HEK293T (cell line): ENCODE results near the gene KRTAP5-9.

ENCODE experiments used
- ARNT ChIP-seq: fragments of 450-650 bp; IDR thresholded peaks from 2 replicates; pipeline ENCODE4 v1.6.1; 2017; ENCODE audit warnings: mild to moderate bottlenecking
- FOXK2 ChIP-seq: fragments of 450-650 bp; IDR thresholded peaks from 2 replicates; pipeline ENCODE4 v1.6.1; 2016; ENCODE audit warnings: mild to moderate bottlenecking
- HDGF ChIP-seq: fragments of 450-650 bp; IDR thresholded peaks from 2 replicates; pipeline ENCODE4 v1.6.1; 2017; ENCODE audit warnings: antibody characterized with exemption, borderline replicate concordance
- ZNF384 ChIP-seq: fragments of 450-650 bp; IDR thresholded peaks from 2 replicates; pipeline ENCODE4 v1.6.1; 2016

GRCh38 chr11:71538666-71538990, 9.6 kb upstream of the KRTAP5-9 start:
- TF ChIP-seq HDGF = no peak
- TF ChIP-seq FOXK2 = no peak
- TF ChIP-seq ARNT = no peak
- TF ChIP-seq ZNF384 = no peak
